H1 (cell line): Measurements from ENCODE around the gene HEPACAM. TPM values are rescaled to one million over a fixed set of nuclear protein-coding genes. Genes with fewer than 3 reads are reported as not detected.

Experiments
- ASH2L ChIP-seq: fragments of 200-600, 300-600 bp; sonication (generic); IDR thresholded peaks from one replicate; pipeline ENCODE4 v1.7.1; 2017; ENCODE audit warnings: low read length
- ATF2 ChIP-seq: IDR thresholded peaks from 2 replicates; pipeline ENCODE4 v1.6.1; 2012; ENCODE audit warnings: low read length, inconsistent platforms
- POLR2A ChIP-seq, 2 experiments: IDR thresholded peaks; 1 replicate in 1 of 2; 2 replicates in 1 of 2; pipeline ENCODE4 v1.6.1; 2011; ENCODE audit warnings: low read depth in 2 of 2, low read length in 2 of 2, mild to moderate bottlenecking in 2 of 2; ENCODE audit errors: control extremely low read depth in 1 of 2
- polyA plus RNA-seq, 7 experiments: library from polyadenylated mRNA; depleted of rRNA in 3 of 7; stranded (reverse) in 5 of 7; unstranded in 2 of 7; fragments of >200 nt in 5 of 7; fragments of 200-250 nt in 2 of 7; gene quantifications; 1 replicate in 5 of 7; 2 replicates in 1 of 7; 4 replicates in 1 of 7; pipeline versions ENCODE4 v1.2.1 to v1.2.3, GENCODE V29; 2011 to 2013; ENCODE audit warnings: missing spikeins in 2 of 7, mixed read lengths in 2 of 7
- total RNA-seq: library from RNA; stranded (reverse); fragmentation: NEBNext Ultra II Directional; extraction: Animal tissue kit (Norgen Biotek cat#: 25700); gene quantifications from 2 replicates; pipeline ENCODE4 v1.2.1, GENCODE V29; 2021

HEPACAM gene
- total and polyA plus RNA-seq, 2 of the 8 experiments (the other 6 are each of a cell fraction or from before 2014, with no cell fraction given) = not detected

GRCh38 chr11:124930799-124931198 is 5.0 kb downstream of the HEPACAM start (continued):
- TF ChIP-seq POLR2A (IDR thresholded peaks at IDR 0.05; ENCODE audit: control extremely low read depth in 1 of 2, low read depth in 2 of 2, low read length in 2 of 2) = no peak
- no peak for TF ChIP-seq ASH2L
- TF ChIP-seq ATF2 = no peak
